IPS-18c (cell line): ENCODE data around the gene GNAZ.
A peak's percentile ranks its signal among the peaks of the same experiment; 100 is the strongest.

Experiments used
- H3K4me3 ChIP-seq: 2 replicates; pipeline ENCODE4 v1.7.0; 2013; ENCODE audit warnings: low read depth, mild to moderate bottlenecking, low read length, moderate library complexity; ENCODE audit not compliant: insufficient read depth
- H3K9me3 ChIP-seq: one replicate; pipeline ENCODE4 v1.6.1; 2013; ENCODE audit warnings: mild to moderate bottlenecking, low read length, moderate library complexity; ENCODE audit not compliant: control insufficient read depth, insufficient read depth

The GNAZ gene

GRCh38 chr22:23145878-23146470 is 75.7 kb downstream of the GNAZ start:
- Histone ChIP-seq H3K9me3 (no peaks in the 10 kb centered on the region), H3K4me3 (peak overlapping the region; percentile 63)

GRCh38 chr22:23146478-23147205 is 76.3 kb downstream of the GNAZ start:
- H3K9me3 ChIP-seq = no peaks in the 10 kb centered on the region
- no peak overlapping the region for H3K4me3 ChIP-seq

- Histone ChIP-seq H3K4me3 (no peak overlapping the region), H3K9me3 (no peaks in the 10 kb centered on the region)
Observed at GRCh38 chr22:23147617-23148387, 77.5 kb downstream of the GNAZ start.

GRCh38 chr22:23149743-23150238 is 79.5 kb downstream of the GNAZ start:
- Histone ChIP-seq H3K9me3 (no peaks in the 10 kb centered on the region), H3K4me3 (no peak overlapping the region)

GRCh38 chr22:23150762-23151161 is 80.4 kb downstream of the GNAZ start:
- H3K9me3 ChIP-seq = no peaks in the 10 kb centered on the region
- H3K4me3 ChIP-seq = no peak overlapping the region

- H3K4me3 ChIP-seq = no peak overlapping the region
- no peaks in the 10 kb centered on the region for H3K9me3 ChIP-seq
Observed at GRCh38 chr22:23151827-23152226, 81.5 kb downstream of the GNAZ start.

GRCh38 chr22:23152238-23153114 is 82.2 kb downstream of the GNAZ start:
- no peak overlapping the region for H3K4me3 ChIP-seq
- no peaks in the 10 kb centered on the region for H3K9me3 ChIP-seq

GRCh38 chr22:23153994-23154393 is 83.7 kb downstream of the GNAZ start:
- Histone ChIP-seq H3K4me3 (no peak overlapping the region), H3K9me3 (no peaks in the 10 kb centered on the region)

GRCh38 chr22:23154461-23154860 is 84.1 kb downstream of the GNAZ start:
- Histone ChIP-seq H3K4me3 (no peak overlapping the region), H3K9me3 (no peaks in the 10 kb centered on the region)

GRCh38 chr22:23155143-23155542 is 84.8 kb downstream of the GNAZ start:
- no peak overlapping the region for H3K4me3 ChIP-seq
- H3K9me3 ChIP-seq = no peaks in the 10 kb centered on the region

GRCh38 chr22:23155831-23156230 is 85.5 kb downstream of the GNAZ start:
- Histone ChIP-seq H3K9me3 (no peaks in the 10 kb centered on the region), H3K4me3 (no peak overlapping the region)

- Histone ChIP-seq H3K9me3 (no peaks in the 10 kb centered on the region), H3K4me3 (no peak overlapping the region)
Observed at GRCh38 chr22:23156286-23156685, 86.0 kb downstream of the GNAZ start.

GRCh38 chr22:23157560-23158515 is 87.5 kb downstream of the GNAZ start:
- no peak overlapping the region for H3K4me3 ChIP-seq
- H3K9me3 ChIP-seq = no peaks in the 10 kb centered on the region

- Histone ChIP-seq H3K9me3 (no peaks in the 10 kb centered on the region), H3K4me3 (no peak overlapping the region)
Observed at GRCh38 chr22:23158516-23159290, 88.4 kb downstream of the GNAZ start.

GRCh38 chr22:23159291-23159630 is 88.9 kb downstream of the GNAZ start:
- no peaks in the 10 kb centered on the region for H3K9me3 ChIP-seq

GRCh38 chr22:23161029-23161428 is 90.7 kb downstream of the GNAZ start:
- Histone ChIP-seq H3K4me3 (no peak overlapping the region), H3K9me3 (no peaks in the 10 kb centered on the region)

More at GRCh38 chr22:23159291-23159630, 88.9 kb downstream of the GNAZ start:
- H3K4me3 ChIP-seq = no peak overlapping the region
